SIG-M5 treated with dmso at 0.1 percent for 504 hours (cell line): Measurements from ENCODE around the gene DPEP3.
A peak's percentile ranks its signal among the peaks of the same experiment; 100 is the strongest.

Experiments used
- DNase-seq: peaks from one replicate; lab custom pipeline; 2025; ENCODE audit not compliant: unreplicated experiment; lab: John Stamatoyannopoulos, UW

Gene DPEP3

DNA sequence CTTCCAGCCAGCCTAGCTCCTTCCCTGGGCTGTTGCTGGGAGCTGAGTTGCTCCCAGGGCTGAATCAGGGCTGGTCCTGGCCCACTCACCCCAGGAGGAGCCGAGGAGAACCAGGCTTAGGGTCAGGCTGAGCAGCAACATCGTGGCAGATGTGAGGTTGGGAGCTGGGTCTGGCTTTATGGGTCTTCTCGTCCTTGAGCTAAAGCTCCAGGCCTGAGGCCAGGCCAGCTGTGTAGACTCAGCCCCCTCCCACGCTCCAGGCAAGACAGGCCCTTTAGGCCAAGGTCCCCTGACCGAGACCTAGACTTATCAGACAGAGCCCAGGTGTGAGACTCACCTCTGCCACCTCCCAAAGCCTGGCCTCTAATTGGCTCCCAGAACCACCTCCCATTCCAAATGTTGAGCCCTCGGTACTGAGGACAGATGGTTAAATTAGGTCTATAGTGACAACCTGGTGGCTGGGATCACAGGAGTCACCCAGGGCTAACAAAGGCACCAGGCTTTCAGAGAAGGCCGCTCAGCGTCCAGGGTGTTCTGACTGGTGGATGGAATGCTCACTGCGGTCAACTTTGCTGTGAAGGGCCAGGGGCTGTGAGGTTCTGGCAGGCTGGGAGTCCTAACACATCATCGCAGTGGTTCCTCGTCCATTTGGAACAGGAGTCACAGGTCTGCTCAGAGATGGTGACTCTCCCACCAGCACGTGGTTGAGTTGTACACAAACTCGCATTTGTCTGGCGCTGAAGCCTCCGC, 48.4 kb downstream of the DPEP3 start, which contains the start of gene CTRL:
Gene CTRL, minus strand, starts transcription at position 151 of the 750 bp plus-strand sequence. Its CDS starts 10 bp downstream, at position 141.
- no peak for DNase-seq

DNA sequence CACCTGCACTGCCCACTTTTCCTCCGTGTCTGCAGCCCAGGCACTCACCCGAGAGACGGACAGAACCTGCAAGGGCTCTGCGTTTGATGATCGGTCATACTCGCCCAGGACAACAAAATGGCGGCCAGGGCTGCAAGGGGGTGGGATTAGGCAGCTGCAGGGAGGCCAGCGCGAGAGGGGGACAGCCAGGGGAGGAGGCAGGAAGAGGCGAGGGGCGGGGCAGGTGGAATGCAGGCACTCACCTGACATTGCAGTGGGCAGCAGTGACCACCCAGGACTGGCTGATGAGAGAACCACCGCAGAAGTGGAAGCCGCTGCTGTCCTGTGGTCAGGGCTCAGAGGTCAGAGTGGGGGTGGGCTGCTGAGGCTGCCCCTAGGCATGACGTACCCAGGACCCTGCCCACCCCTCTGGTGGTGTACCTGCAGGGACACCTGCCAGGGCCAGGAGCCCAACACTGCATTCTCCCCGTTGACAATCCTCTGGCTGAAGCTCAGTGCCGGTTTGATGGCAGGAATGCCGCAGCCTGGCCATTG, 49.6 kb downstream of the DPEP3 start:
- DNase-seq = no peak

DNA sequence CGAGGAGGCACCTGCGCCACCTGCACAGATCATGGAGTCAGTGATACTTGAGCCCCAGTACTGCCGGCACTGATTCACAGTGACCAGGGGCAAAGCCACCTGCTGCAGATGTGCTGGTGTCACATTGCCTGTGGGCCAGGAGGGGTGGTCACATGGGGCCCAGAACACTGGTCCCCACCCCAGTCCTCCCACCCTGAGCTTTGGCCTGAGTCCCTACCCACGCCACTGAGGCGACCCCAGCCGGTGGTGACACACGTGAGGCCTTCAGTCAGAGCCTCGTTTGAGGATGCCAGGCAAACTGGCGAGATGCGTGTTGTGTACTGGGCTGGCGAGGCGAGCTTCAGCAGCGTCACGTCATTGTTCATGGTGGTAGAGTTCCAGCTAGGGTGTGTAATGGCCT, 50.1 kb downstream of the DPEP3 start:
- DNase-seq = no peak

DNA sequence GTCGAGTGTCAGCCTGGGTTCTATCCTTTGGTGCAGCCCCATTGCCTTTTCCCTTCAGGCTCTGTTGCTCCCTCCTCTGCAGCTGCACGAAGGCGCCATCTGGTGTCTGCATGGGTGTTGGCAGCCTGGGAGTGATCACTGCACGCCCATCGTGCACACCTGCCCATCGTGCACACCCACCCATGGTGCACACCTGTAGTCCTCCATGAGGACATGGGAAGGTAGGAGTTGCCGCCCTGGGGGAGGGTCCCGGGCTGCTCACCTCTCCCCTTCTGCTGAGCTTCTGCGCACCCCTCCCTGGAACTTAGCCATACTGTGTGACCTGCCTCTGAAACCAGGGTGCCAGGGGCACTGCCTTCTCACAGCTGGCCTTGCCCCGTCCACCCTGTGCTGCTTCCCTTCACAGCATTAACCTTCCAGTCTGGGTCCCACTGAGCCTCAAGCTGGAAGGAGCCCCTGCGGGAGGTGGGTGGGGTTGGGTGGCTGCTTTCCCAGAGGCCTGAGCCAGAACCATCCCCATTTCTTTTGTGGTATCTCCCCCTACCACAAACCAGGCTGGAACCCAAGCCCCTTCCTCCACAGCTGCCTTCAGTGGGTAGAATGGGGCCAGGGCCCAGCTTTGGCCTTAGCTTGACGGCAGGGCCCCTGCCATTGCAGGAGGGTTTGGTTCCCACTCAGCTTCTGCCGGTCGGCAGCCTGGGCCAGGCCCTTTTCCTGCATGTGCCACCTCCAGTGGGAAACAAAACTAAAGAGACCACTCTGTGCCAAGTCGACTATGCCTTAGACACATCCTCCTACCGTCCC, 51.5 kb downstream of the DPEP3 start:
- DNase-seq = peak; percentile 60

DNA sequence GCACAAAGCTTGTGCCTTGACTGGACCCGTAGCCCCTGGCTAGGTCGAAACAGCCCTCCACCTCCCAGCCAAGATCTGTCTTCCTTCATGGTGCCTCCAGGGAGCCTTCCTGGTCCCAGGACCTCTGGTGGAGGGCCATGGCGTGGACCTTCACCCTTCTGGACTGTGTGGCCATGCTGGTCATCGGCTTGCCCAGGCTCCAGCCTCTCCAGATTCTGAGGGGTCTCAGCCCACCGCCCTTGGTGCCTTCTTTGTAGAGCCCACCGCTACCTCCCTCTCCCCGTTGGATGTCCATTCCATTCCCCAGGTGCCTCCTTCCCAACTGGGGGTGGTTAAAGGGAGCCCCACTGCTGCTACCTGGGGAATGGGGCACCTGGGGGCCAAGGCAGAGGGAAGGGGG, 52.2 kb downstream of the DPEP3 start:
- DNase-seq = no peak

DNA sequence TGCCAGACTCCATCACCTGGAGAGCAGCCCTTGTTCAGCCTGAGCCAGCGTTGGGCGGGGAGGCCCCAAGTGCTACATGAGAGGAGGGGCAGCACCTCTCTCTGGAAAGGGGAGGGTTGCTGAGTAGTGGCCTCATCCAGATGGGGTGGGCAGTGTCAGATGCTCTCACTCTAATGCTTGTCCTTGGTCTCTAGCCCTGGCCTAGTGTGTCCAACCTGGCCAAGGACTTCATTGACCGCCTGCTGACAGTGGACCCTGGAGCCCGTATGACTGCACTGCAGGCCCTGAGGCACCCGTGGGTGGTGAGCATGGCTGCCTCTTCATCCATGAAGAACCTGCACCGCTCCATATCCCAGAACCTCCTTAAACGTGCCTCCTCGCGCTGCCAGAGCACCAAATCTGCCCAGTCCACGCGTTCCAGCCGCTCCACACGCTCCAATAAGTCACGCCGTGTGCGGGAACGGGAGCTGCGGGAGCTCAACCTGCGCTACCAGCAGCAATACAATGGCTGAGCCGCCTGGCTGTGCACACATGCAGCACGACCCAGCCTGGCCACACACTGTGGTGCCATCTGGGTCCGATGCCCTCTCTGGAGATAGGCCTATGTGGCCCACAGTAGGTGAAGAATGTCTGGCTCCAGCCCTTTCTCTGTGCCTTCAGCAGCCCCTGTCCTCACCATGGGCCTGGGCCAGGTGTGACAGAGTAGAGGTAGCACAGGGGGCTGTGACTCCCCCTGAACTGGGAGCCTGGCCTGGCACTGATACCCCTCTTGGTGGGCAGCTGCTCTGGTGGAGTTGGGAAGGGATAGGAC, 53.0 kb downstream of the DPEP3 start:
- no peak for DNase-seq

DNA sequence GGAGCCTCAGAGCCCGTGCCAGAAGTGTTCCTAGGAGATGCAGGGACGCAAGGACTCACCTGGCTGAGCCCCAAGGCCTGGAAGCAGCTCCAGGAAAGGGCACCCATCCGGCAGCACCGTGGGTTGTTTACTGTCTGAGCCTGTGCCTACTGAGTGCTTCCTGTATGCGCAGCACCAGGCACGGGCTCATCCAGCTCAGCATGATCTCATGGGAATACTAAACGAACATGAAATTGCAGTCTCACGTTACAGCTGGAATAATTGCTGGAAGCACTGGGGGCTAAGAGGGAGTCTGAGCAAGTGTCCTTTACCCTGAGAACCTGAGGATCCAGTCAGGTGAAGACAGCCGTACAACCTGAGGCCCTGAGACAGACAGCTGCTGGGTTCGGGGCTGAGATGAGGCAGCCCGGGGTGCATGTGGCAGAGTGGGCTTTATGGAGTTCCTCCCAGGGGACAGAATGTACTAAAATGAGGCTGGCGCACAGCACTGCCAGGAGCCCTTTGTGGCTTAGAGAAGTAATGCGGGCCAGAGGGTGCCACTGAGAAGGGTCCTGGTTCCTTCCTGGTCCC, 54.0 kb downstream of the DPEP3 start:
- no peak for DNase-seq
